Esophagus squamous epithelium (tissue), 4 donors: Measurements from ENCODE around the gene TBC1D5.

Experiments used
- POLR2A ChIP-seq, 4 donors: fragments of 450-650 bp; IDR thresholded peaks; one replicate each; pipeline ENCODE4 v1.6.1; 2017; ENCODE audit warnings: antibody characterized with exemption in 4 of 4, mild to moderate bottlenecking in 4 of 4, moderate library complexity in 3 of 4
- TF ChIP-seq, protein P1 (sequence below), 6 experiments: fragments of 450-650 bp in 4 of 6; fragments of 200-600 bp in 2 of 6; sonication (generic) in 2 of 6; IDR thresholded peaks; one replicate each; pipeline ENCODE4 v1.5.1; 2016 to 2019; ENCODE audit warnings: antibody characterized with exemption in 6 of 6, mild to moderate bottlenecking in 4 of 6, moderate library complexity in 4 of 6

DNA sequence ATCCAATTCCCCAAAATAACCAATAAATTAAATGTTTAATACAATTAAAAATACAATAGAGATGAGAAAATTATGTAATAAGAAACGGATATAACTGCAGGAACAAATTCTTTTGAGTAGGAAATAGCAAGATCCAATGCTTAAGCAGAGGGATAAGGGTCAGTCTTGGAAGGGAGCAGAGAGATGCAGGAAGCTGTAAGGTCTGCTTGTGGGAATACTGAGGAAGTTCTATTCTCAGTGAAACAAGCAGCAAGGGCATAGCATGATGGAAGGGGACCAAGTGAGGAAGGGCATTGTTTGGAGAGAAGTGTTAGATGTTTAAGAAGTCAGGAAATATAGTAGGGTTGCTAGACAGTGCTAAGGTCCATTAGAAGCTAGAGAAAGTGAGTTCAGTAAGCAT lies 409.0 kb downstream of the TBC1D5 start:
- TF ChIP-seq, protein P1, sequence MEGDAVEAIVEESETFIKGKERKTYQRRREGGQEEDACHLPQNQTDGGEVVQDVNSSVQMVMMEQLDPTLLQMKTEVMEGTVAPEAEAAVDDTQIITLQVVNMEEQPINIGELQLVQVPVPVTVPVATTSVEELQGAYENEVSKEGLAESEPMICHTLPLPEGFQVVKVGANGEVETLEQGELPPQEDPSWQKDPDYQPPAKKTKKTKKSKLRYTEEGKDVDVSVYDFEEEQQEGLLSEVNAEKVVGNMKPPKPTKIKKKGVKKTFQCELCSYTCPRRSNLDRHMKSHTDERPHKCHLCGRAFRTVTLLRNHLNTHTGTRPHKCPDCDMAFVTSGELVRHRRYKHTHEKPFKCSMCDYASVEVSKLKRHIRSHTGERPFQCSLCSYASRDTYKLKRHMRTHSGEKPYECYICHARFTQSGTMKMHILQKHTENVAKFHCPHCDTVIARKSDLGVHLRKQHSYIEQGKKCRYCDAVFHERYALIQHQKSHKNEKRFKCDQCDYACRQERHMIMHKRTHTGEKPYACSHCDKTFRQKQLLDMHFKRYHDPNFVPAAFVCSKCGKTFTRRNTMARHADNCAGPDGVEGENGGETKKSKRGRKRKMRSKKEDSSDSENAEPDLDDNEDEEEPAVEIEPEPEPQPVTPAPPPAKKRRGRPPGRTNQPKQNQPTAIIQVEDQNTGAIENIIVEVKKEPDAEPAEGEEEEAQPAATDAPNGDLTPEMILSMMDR (IDR thresholded peaks at IDR 0.05): no peak
- TF ChIP-seq POLR2A (IDR thresholded peaks at IDR 0.05): no peak
